ENCODE measurements around the gene NSF.
"Not testable (repeated sequence)": the region's sequence is repeated elsewhere in the genome, so short reads cannot be mapped to it uniquely, and the experiment has no call there.

NSF gene

GRCh38 chr17:46632146-46632545 lies 41.7 kb downstream of the NSF start:
- DNase-seq: not testable (repeated sequence)

GRCh38 chr17:46634844-46635243 lies 44.4 kb downstream of the NSF start:
- not testable (repeated sequence) for DNase-seq

DNA sequence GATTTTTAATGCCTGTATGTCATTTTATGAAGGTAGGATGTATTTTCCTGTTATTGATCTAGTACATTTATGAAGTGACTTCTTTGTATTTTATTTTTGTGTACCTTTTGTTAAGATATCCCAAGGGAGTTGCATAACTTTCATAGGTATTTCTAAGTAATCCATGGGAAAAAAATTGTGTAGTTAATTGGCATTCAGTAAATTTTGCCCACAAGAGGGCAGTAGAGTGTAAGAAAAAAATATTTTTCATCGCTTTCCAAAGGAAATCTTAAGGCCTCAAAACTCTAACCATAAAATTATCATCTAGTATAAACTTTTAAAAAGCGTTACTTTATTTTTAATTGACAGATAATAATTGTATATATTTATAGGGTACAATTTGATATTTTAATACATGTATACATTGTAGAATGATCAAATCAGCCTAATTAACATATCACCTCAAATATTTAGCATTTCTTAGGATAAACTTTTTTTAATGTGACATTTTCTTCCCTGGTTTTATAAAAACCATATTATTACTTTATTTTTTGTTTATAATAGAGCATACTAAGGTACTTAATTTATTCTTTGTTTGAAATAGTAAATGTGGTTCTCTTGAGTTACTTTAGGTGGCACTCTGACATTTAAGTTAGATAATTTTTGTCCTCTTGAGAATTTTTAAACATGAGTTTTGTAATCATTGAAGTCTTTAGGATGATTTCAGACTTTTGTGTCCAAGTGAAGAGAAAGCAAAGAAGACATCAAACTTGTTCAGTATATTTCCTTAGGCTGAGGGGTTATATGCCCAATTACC lies 51.6 kb downstream of the NSF start:
- not testable (repeated sequence) for DNase-seq

GRCh38 chr17:46647251-46647650 lies 56.8 kb downstream of the NSF start:
- DNase-seq: not testable (repeated sequence)

DNA sequence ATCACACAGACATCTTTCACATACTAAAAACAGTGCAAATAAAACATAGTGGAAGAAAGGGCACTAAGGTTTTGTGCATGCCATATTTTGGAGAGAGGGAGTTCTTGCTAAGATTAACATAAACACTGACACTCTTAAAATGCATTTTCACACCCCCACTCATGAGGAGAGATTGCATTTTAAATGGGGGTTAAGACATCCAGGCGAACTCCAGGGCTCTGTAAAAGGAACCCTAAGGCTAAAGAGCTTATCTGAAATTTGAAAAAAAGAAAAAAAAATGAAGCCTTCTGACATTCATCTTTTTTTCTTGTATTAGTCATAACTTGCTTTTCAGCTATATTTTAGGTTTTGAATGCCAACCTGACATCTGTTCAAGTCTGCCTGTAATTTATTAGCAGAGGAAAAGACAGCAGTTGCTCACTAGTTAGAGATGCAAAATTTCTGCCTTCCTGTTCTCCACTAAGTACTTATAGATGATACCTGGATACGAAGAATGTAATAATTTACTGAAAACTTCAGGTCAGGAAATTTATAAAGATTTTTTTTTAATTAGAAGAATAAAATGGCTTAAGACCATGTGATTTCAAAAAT lies 57.3 kb downstream of the NSF start:
- DNase-seq: not testable (repeated sequence)

- DNase-seq: not testable (repeated sequence)
These were observed 58.8 kb downstream of the NSF start for GRCh38 chr17:46649246-46649645.

DNA sequence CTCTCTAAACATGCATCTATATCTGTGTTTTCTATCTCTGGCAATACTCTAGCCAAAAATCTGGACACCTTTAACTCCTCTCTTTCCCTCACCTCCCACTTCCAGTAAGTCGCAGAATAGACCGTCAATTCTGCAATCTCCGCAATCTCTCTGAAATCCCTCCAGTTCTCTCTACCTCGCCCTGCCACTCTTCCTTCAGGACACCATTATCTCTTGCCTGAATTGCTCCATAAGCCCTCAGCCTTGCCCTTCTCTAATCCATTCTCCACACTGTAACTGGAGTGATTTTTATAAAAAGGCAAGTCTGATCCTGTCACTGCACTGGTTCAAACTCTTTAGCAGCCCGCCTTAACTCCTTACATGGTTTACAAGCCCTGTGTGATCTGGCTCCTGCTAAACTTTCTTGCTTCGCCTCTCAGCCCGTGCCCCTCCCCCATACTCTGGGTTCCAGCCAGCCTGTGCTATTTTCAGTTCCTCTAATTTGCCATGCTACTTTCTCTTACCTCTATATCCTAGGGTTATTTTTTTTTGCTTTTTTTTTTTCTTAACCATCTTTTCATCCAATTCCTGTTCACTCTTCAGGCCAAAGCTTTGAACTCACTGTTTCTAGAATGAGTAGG lies 61.7 kb downstream of the NSF start:
- not testable (repeated sequence) for DNase-seq

GRCh38 chr17:46658235-46658634 lies 67.8 kb downstream of the NSF start:
- DNase-seq: not testable (repeated sequence)

- not testable (repeated sequence) for DNase-seq
These were observed 69.2 kb downstream of the NSF start for GRCh38 chr17:46659702-46660101.

DNA sequence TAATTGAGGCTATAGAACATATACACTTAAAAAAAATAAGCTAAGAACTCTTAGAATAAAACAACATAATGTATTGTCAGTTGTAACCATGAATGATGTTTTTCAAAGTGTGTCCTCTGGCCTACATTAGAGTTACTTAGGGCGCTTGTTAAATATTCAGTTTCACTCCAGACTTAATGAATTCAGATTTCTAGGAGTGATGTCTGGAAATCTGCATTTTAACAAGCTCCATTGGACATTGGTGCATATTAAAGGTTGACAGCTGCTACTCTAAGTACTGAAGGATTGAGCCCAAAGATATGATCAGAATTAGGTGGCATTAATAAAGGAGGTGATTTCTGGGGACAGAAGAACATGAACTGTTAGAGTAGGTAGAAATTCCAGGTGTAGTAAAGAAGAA lies 72.7 kb downstream of the NSF start:
- DNase-seq: not testable (repeated sequence)

GRCh38 chr17:46663552-46663951 lies 73.1 kb downstream of the NSF start:
- DNase-seq: not testable (repeated sequence)

DNA sequence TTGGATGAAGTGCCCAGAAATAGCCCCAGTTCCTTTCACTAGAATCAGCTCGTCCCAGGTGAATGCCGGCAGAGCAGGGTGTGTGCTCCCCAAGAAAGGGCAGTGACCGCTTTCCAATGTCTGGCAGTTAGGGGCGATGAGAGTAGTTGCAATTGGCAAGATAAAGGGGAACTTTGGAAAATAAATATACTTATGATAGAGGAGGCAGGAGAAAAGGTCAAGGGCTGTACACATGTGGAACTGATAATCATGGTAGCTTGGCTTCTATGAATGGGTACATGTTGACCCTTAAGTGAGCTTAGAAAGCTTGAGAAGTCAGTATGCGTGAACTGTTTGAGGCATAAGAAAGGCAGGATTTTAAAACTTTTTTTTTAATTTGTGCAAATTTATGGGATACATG lies 75.5 kb downstream of the NSF start:
- DNase-seq: not testable (repeated sequence)

DNA sequence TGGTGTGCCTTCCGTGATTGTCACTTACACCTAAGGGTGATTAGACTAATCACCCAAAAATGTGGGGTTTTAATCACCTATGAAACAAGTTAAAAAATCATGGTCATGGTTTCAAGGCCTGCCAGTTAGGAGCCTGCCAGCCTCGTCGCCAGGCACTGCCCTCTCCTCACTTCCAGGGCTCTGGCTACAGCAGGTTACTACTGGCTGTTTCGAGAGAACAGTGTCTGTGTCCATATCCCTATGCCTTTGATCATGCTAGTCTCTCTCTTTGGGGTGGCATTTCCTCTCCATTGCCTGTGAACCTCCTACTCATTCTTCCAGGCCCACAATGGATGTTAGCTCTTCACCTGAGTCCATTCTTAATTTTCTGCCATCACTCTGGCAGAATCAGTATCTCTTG lies 80.3 kb downstream of the NSF start:
- not testable (repeated sequence) for DNase-seq

DNA sequence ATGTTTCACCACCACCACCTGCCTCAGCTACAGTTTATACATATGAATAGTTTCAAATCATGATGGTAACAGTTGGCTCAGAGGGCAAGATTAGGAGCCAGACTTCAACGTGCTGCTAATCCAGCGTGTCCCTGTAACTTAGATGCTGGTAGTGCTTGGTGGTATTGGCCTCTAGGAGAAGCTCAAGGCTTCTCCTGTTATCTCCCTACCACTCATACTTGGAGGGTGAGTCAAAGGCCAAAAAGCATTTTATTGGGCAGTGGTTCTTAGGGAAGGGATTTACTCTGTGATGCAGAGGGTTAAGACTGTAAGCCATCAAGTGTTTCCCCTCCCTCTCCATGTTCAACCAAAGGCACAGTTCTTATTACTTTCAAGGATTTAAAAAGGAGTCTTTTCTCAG lies 82.3 kb downstream of the NSF start:
- DNase-seq: not testable (repeated sequence)

GRCh38 chr17:46677819-46678218 lies 87.3 kb downstream of the NSF start:
- not testable (repeated sequence) for DNase-seq

- DNase-seq: not testable (repeated sequence)
These were observed 93.2 kb downstream of the NSF start for GRCh38 chr17:46683653-46684052.

GRCh38 chr17:46685284-46685683 lies 94.8 kb downstream of the NSF start:
- DNase-seq: not testable (repeated sequence)

- not testable (repeated sequence) for DNase-seq
These were observed 101.7 kb downstream of the NSF start for GRCh38 chr17:46692196-46692595.

GRCh38 chr17:46693283-46693682 lies 102.8 kb downstream of the NSF start:
- not testable (repeated sequence) for DNase-seq

- not testable (repeated sequence) for DNase-seq
These were observed 106.1 kb downstream of the NSF start for GRCh38 chr17:46696522-46696921.

DNA sequence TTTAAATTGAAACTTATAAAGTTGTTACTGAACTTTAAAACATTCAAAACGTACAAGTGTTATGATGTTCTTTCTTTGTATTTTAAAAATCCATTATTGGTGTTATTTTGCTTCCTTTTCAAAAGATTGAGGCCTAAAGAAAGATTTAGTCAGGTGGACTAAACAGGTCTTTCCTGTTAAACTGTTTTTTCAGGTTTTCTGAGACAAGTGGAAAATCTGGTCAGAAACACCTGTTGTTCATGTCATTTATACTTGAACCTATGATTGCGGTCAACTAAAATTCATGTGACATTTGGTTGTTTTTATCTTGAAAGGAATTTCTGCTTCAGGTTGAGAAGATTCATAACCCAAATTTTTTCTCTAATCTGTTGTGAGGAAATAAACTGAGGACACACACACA lies 108.5 kb downstream of the NSF start:
- not testable (repeated sequence) for DNase-seq

DNA sequence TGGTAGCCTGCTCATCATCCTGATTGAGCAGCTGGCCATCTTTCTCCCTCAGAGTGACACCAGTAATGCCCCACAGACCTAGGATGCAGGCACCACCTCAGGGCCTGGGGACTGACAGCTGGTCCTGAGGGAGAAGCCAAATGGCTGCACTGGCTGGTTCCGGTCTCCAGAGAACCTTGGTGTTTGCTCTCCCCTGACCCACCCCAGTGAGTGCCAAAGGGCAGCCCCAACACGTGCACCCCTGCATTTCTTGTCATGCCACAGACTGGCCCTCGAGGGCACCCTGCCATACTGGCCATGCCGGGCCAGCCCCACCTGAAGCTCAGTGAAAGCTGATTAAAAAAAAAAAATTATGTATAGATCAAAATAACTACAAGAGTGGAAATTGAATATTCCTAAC lies 127.5 kb downstream of the NSF start:
- no peak for DNase-seq

DNA sequence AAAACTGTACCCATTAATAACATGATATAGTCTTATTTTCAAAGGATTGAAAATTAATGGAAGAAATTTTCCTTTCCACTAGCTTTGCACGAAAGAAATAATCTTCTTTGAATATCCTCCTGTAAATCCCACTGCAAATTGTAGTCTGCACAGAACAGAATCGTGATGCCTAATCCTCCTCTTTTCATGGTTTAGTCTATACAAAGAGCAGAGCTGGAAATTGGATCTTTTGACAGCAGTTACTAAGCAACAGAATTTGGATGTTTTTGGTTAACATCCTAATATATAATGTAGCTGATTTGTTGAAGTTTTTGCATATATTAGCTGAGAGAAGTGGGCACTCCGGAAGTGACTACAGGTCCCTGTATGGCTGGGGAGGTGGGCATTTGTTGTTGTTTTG lies 129.4 kb downstream of the NSF start:
- no peak for DNase-seq

DNA sequence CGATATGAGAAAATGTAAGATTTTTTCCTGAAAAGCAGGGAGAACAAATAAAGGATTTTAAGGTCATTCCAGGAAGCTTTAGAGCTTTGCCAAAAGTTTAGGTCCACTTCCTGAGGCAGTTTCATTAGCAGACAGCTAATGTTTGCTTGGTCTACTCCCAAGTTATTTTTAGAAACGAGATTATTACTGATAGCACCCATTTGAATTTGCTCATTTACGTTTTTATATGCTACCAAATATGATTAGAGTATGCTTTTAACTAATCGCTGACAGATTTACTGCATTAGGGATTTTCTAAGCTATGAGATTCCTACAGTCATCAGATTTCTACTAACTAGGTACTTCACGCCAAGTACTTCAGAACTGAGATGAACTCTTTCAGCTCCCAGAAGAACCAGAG lies 129.9 kb downstream of the NSF start:
- no peak for DNase-seq

Data from NCI-H187 (cell line).